H1 (cell line): ENCODE data around the gene ATP1A1. TPM values are rescaled to one million over a fixed set of nuclear protein-coding genes. Genes with fewer than 3 reads are reported as not detected.

Experiments
- CHD7 ChIP-seq: fragments of 300-600 bp; sonication (generic); IDR thresholded peaks from 2 replicates; pipeline ENCODE4 v1.7.1; 2012; ENCODE audit warnings: low read length, moderate library complexity, mild to moderate bottlenecking, inconsistent platforms; ENCODE audit not compliant: insufficient replicate concordance
- polyA plus RNA-seq, 7 experiments: library from polyadenylated mRNA; depleted of rRNA in 3 of 7; stranded (reverse) in 5 of 7; unstranded in 2 of 7; fragments of >200 nt in 5 of 7; fragments of 200-250 nt in 2 of 7; gene quantifications; 1 replicate in 5 of 7; 2 replicates in 1 of 7; 4 replicates in 1 of 7; pipeline versions ENCODE4 v1.2.1 to v1.2.3, GENCODE V29; 2011 to 2013; ENCODE audit warnings: missing spikeins in 2 of 7, mixed read lengths in 2 of 7
- total RNA-seq: library from RNA; stranded (reverse); fragmentation: NEBNext Ultra II Directional; extraction: Animal tissue kit (Norgen Biotek cat#: 25700); gene quantifications from 2 replicates; pipeline ENCODE4 v1.2.1, GENCODE V29; 2021

ATP1A1 gene
- total and polyA plus RNA-seq, 2 of the 8 experiments (the other 6 are each of a cell fraction or from before 2014, with no cell fraction given) = 222 to 325 TPM

GRCh38 chr1:116340506-116341231 lies 32.4 kb upstream of the ATP1A1 start (continued):
- TF ChIP-seq CHD7 = no peak
- TF ChIP-seq, all 59 proteins: peak for 0
